IPS DF 4.7 (cell line): ENCODE data around the gene DCK.
"Not testable (repeated sequence)": the region's sequence is repeated elsewhere in the genome, so short reads cannot be mapped to it uniquely, and the experiment has no call there.

Experiments
- DNase-seq: peaks from one replicate; pipeline ENCODE4 v3.0.0-alpha.2; 2013; ENCODE audit warnings: low spot score; ENCODE audit errors: extremely low read depth

DCK gene

DNA sequence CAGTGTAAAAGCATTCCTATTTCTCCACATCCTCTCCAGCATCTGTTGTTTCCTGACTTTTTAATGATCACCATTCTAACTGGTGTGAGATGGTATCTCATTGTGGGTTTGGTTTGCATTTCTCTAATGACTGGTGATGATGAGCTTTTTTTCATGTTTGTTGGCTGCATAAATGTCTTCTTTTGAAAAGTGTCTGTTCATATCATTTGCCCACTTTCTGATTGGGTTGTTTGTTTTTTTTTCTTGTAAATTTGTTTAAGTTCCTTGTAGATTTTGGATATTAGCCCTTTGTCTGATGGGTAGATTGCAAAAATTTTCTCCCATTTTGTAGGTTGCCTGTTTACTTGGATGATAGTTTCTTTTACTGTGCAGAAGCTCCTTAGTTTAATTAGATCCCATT lies 6.2 kb downstream of the DCK start:
- DNase-seq: not testable (repeated sequence)

DNA sequence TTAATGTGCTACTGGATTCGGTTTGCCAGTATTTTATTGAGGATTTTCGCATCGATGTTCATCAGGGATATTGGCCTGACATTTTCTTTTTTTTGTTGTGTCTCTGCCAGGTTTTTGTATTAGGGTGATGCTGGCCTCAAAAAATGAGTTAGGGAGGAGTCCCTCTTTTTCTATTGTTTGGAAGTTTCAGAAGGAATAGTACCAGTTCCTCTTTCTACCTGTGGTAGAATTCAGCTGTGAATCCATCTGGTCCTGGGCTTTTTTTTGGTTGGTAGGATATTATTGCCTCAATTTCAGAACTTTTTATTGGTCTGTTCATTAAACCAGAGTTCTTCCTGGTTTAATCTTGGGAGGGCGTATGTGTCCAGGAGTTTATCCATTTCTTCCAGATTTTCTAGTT lies 7.9 kb downstream of the DCK start:
- DNase-seq: not testable (repeated sequence)

DNA sequence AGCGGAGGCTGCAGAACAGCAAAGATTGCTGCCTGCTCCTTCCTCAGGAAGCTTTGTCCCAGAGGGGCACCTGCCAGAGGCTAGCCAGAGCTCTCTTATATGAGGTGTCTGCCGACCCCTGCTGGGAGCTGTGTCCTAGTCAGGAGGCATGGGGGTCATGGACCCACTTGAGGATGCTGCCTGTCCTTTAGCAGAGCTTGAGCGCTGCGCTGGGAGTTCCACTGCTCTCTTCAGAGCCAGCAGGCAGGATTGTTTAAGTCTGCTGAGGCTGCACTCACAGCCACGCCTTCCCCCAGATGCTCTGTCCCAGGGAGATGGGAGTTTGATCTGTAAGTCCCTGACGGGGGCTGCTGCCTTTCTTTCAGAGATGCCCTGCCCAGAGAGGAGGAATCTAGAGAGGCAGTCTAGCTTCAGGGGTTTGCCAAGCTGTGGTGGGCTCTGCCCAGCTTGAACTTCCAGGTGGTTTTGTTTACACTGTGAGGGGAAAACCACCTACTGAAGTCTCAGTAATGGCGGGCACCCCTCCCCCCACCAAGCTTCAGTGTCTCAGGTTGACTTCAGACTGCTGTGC lies 10.9 kb downstream of the DCK start:
- no peak for DNase-seq

DNA sequence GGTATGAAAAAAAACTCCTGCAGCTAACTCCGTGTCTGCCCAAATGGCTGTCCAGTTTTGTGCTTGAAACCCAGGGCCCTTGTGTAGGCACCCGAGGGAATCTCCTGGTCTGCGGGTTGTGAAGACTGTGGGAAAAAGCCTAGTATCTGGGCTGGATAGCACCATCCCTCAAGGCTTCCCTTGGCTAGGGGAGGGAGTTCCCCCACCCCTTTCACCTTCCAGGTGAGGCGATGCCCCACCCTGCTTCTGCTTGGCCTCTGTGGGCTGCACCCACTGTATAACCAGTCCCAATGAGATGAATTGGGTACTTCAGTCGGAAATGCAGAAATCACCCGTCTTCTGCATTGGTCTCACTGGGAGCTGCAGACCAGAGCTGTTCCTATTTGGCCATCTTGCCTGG lies 11.6 kb downstream of the DCK start:
- DNase-seq: not testable (repeated sequence)

DNA sequence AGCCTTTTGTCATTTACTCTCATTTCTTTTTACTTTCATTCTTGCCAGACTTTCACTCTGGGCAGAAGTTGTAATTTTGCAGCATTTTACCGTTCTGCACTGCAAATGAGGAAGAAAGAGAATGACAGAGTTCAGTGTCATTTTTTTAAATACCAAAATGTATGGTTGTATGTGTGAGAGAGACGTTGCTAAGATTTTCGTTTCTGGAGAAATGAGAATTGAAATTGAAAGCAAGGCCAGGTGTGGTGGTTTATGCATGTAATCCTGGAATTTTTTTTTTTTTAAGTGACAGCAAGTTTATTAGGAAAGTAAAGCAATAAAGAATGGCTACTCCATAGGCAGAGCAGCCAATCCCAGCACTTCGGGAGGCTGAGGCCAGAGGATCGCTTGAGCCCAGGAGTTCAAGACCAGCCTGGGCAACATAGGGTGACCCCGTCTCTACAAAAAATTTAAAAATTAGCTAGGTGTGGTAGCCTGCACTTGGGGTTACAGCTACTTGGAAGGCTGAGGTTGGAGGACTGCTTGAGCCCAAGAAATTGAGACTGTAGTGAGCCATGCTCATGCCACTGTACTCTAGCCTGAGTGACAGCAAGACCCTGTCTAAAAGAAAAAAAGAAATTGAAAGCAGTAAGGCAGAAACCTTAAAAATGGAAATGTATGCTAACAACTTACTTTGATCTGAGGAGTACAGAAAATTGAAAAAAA lies 12.9 kb downstream of the DCK start:
- DNase-seq: no peak

DNA sequence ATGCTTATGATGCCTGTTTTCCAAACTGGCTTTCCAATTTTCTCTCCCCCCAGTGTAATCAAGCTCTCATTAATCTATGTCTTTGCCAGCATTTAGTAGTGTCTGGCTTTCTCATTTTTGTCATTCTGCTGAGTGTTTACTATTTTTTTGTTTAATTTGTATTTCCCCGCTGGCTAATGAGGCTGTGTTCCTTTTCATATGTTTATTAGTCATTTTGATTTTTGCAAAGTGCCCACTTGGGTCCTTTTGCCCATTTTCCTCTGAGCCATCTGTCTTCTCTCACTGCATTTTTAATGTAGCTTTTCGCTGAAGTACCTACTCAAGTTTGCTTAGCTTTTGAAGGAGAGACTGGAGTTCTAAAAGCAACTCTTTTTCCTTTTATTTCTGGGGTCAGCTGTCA lies 14.7 kb downstream of the DCK start:
- DNase-seq: no peak

DNA sequence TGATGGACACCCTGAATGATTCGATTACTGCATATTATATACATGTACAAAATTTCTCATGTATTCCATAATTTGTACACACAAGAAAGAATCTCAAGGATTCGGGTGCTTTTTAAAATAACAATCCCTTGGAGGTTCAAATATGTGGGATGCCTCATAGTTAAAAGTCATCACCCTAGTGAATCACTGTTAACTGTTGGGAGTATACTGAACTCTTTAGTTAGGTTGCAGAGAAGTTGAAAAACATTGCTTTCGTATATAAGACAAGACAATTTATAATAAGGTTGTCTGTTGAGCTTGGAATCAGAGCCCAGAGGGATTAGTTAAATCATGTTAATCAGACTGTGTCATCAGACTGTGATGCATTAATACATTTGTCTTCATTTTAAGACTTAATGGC lies 15.6 kb downstream of the DCK start:
- no peak for DNase-seq

DNA sequence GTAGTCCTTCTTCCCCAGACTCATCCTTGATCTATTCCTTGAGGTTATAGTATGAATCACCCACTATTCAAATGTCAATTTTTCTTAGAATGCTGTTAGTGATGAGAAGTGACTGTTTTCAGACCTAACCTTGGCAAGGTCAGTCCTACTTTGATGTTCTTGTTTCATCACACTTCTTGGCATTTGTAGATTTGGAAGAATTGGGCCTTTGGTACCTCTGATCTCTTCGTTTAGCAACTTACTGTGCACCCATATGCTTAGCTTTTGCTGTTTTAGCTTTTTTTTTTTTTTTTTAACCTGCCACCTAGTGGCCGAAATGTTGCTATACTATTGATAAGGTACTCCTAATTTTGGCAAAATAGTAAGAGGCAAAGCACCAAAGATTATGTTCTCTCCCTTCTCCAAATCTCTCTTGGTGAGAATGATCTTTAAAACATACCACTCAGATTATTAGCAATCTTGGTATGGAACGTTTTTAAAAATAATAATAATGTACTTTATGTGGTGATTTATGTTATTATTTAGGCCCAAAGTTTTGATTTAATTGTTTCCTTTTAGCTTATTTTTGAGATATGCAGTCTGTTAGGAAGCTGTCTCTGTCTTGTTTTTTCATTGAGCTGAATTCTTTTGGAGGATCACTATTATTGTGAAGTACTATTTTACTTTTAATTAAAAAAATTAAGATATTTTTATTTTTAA lies 16.6 kb downstream of the DCK start:
- DNase-seq: no peak

DNA sequence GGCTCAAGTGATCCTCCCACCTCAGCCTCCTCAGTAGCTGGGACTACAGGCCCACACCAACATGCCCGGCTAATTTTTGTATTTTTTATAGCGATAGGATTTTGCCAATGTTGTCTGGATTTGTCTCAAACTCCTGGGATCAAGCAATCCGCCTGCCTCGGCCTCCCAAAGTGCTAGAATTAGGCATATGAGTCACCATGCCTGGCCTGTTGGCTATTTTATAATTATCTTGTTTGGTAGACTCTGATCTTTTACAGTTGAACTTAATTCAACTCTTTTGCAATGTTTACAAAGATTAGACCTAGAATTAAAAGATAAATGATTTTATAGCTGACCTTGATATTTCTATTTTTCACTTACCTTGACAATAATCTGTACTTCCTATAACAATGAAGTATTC lies 18.0 kb downstream of the DCK start:
- no peak for DNase-seq

DNA sequence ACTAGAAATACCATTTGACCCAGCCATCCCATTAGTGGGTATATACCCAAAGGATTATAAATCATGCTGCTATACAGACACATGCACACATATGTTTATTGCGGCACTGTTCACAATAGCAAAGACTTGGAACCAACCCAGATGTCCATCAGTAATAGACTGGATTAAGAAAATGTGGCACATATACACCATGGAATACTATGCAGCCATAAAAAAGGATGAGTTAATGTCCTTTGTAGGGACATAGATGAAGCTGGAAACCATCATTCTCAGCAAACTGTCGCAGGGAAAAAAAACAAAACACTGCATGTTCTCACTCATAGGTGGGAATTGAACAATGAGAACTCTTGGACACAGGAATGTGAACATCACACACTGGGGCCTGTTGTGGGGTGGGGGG lies 23.9 kb downstream of the DCK start:
- DNase-seq: not testable (repeated sequence)

DNA sequence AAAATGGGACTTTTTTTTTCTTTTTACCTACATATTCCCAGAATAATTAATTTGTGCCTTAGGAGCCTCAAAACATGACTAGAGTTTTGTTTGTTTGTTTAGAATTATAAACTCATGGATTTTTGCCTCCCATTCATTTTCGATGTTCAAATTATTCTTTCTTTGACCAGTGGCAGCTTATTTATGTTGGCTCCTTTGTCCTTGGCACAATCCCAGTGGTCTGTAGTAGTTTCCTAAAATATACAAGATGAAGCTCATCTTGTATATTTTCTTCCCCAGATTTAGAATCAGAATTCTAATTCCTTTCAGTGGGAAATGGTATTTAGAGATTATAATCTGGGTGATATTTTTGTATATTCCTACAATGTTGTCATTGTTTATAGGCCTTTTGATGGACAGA lies 27.2 kb downstream of the DCK start:
- DNase-seq: no peak

DNA sequence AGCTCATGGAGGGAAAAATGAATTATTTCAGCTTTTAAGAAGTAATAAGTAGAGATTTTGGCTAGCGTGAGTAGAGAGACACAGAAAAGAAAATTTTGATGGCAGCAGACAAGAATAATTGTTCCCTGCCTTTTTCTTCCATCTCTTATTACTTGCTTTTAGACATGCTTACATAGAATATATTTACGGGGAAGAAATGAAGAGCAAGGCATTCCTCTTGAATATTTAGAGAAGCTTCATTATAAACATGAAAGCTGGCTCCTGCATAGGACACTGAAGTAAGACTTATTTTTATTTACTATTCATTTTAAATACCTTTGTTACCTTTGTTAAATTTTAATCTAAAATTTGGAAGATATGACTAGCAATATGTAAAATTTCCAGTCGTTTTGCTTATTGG lies 32.2 kb downstream of the DCK start:
- DNase-seq: no peak

DNA sequence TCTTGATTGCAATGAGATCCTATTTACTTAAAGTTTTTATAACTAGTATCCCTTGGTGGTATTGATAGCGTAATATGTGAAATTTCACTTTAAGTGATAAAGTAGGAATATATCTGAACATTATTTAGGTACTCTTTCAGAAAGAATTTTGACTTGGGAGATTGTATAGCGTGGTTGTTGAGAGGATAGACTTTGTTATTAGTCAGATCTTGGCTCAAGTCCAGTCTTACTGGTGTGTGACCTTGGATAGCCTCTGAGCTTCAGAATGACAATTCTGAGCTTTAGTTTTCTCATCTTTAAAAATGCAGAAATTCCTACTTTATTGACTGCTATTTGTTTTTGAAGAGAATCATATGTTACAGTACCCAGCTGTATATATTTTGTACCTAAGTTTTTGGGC lies 32.6 kb downstream of the DCK start:
- no peak for DNase-seq

DNA sequence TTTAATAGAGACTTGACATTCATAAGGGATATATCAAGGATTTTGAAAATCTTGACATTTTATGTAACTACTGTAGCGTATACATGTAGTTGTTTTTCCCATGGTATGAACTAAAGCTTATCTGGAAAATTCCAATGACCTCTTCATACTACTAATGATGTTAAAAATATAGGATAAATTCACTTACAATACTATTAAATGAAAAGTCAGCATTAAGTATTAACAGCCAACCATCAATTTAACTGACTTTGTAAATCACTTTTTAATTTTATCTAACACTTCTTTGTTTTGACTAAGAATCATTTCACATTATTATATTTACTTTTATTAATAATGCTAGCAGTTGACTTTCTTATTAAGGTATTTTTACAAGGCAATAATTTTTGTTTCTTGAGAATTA lies 34.2 kb downstream of the DCK start:
- DNase-seq: no peak

DNA sequence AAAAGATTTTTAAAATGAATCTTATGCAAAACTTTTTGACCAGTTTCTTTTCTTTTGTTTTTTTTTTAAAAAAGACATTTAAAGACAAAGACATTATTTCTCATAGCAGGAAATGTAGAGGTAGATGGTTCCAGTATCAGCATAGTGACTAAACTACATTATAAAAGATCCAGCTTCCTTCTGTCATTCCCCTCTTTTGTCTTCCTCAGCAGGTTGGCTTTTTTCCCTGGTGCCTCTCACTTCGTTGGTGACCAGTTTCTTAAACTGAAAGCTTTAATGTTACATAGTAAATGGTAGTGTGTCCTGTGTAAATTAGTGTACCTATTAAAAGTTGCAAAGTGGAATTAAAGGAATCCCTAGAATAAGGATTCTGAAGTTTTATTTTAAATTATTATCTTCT lies 36.1 kb downstream of the DCK start:
- no peak for DNase-seq

DNA sequence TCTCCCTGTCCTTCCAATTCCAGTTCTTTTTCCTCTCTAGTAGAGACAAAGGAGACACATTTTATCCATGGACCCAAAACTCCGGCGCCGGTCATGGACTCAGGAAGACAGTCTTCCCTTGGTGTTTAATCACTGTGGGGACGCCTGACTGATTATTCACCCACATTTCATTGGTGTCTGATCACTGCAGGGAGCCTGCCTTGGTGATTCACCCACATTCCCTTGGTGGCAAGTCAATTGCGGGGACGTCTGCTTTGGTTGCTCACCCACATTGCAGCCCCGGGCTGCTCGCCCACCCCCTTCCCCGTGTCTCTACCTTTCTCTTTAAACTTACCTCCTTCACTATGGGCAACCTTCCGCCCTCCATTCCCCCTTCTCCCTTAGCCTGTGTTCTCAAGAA lies 38.7 kb downstream of the DCK start:
- not testable (repeated sequence) for DNase-seq

DNA sequence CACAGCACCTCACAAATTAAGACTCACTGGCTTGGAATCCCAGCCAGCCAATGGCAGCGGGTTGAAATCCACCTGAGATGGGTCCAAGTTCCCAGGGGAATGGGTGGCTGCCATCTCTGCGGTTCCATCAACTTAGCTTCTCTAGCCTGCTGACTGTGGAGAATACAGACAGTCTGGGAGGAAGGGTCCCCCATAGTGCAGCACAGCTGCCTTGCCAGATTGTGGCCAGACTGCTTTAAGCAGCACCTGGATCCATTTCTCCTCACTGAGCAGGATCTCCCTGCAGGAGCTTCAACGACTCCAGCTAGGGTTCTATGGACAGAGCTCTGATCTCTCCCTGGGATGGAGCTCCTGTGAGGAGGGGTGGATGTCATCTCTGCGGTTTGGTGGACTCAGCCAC lies 51.8 kb downstream of the DCK start:
- no peak for DNase-seq

DNA sequence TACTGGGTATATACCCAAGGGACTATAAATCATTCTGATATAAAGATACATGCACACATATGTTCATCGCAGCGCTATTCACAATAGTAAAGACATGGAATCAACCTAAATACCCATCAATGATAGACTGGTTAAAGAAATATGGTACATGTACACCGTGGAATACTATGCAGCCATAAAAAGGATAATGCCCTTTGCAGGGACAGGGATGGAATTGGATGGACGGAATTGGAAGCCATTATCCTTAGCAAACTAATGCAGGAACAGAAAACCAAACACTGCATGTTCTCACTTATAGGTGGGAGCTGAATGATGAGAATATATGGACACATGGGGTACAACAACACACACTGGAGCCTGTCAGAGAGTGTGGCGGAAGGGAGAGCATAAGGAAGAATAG lies 55.9 kb downstream of the DCK start:
- DNase-seq: no peak

DNA sequence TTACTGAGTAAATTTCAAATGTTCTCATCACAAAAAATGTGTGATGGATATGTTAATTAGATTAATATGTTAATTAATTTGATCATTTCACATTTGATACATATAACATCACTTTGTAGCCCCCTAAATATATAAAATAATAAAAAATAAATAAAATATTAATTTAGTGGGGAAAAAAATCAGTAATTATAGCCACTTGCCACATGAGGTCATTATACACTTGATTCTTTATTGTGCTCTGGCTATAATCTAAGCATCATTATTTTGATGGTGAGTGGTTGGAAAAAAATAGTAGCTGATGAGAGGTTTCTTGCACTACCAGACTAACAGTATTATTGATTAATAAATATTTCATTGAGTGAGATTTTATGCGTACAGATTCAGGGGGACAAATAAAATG lies 57.4 kb downstream of the DCK start:
- DNase-seq: no peak

DNA sequence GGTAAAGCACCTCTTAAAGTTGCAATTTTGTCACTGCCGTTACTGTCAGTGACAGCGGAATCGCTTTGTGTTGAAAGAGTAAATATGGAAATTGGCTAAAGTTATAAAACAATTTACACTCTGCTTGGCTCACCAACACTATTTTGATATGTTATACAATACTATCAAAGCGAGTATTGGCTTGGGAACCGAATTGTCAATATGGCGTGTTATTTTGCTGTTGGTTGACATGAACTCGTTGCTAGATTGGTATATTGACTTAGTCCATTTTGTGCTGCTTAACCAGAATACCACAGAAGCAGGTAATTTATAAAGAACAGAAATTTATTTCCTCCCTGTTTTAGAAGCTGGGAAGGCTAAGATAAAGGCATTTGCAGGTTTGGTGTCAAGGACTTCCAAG lies 58.6 kb downstream of the DCK start:
- DNase-seq: no peak

DNA sequence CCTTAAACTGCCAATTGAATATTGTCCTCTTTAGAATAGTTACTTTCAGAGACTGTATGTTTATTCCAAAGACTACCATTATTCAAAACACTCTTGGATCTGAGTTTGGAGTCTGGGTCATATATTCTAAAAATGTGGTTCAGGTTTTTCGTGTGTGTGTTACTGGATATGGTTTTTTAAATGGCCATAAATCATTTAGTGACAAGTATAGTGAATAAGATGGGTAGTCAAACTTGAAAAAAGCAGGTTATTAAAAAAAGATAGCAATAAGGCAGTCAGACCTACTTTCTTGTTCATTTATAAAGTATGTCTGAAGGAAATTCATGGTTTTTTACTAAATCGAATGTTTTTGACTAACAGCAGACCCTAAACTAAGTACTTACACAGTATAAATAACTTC lies 59.3 kb downstream of the DCK start:
- DNase-seq: no peak

DNA sequence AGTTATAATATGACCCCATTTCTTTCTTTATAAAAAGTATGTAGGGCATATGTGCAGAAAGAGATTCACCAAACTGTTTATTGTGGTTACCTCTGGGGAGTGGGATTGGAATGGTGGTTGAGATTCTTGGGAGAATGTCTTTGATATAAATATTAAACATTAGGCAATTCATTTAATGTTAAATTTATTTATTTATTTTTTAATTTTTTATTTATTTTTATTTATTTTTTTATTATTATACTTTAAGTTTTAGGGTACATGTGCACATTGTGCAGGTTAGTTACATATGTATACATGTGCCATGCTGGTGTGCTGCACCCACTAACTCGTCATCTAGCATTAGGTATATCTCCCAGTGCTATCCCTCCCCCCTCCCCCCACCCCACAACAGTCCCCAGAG lies 60.2 kb downstream of the DCK start:
- DNase-seq: not testable (repeated sequence)

DNA sequence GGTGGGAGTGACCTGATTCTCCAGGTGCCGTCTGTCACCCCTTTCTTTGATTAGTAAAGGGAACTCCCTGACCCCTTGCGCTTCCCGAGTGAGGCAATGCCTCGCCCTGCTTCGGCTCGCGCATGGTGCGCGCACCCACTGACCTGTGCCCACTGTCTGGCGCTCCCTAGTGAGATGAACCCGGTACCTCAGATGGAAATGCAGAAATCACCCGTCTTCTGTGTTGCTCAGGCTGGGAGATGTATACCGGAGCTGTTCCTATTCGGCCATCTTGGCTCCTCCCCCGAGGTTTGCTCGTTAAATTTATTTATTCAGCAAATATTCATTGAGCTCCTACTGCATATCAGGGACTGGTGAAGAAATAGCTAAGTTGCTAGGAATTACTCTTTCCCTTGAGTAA lies 66.1 kb downstream of the DCK start:
- DNase-seq: peak; percentile 9
